Measurements from ENCODE around the gene IDH3B.
"Not testable (repeated sequence)": the region's sequence is repeated elsewhere in the genome, so short reads cannot be mapped to it uniquely, and the experiment has no call there.

The IDH3B gene

GRCh38 chr20:2691127-2691526 is 27.1 kb upstream of the IDH3B start:
- TF ChIP-seq POLR2A (IDR thresholded peaks at IDR 0.05; ENCODE audit: low read length) (no peak), GATA1 (IDR thresholded peaks at IDR 0.05; ENCODE audit: low read depth, low read length) (no peak)
- DNase-seq = no peak

- no peak for DNase-seq
- TF ChIP-seq POLR2A (IDR thresholded peaks at IDR 0.05; ENCODE audit: low read length) (no peak), GATA1 (IDR thresholded peaks at IDR 0.05; ENCODE audit: low read depth, low read length) (no peak)
These were observed 26.7 kb upstream of the IDH3B start for GRCh38 chr20:2690718-2691117.

GRCh38 chr20:2690213-2690612 is 26.2 kb upstream of the IDH3B start:
- no peak for DNase-seq
- TF ChIP-seq POLR2A (IDR thresholded peaks at IDR 0.05; ENCODE audit: low read length) (no peak), GATA1 (IDR thresholded peaks at IDR 0.05; ENCODE audit: low read depth, low read length) (no peak)

- no peak for TF ChIP-seq GATA1 (IDR thresholded peaks at IDR 0.05; ENCODE audit: low read depth, low read length)
- TF ChIP-seq POLR2A (IDR thresholded peaks at IDR 0.05; ENCODE audit: low read length) = no peak
- DNase-seq = peak; percentile 72 to 73
These were observed 24.1 kb upstream of the IDH3B start for GRCh38 chr20:2688041-2688591.

GRCh38 chr20:2687514-2687913 is 23.5 kb upstream of the IDH3B start:
- no peak for DNase-seq

GRCh38 chr20:2684817-2685216 is 20.8 kb upstream of the IDH3B start:
- DNase-seq = not testable (repeated sequence)

More at GRCh38 chr20:2687514-2687913, 23.5 kb upstream of the IDH3B start:
- TF ChIP-seq GATA1 (IDR thresholded peaks at IDR 0.05; ENCODE audit: low read depth, low read length) (no peak), POLR2A (IDR thresholded peaks at IDR 0.05; ENCODE audit: low read length) (no peak)

- not testable (repeated sequence) for DNase-seq
These were observed 18.0 kb upstream of the IDH3B start for GRCh38 chr20:2682040-2682439.

- no peak for DNase-seq
- TF ChIP-seq GATA1 (IDR thresholded peaks at IDR 0.05; ENCODE audit: low read depth, low read length) (no peak), POLR2A (IDR thresholded peaks at IDR 0.05; ENCODE audit: low read length) (no peak)
These were observed 16.0 kb upstream of the IDH3B start for GRCh38 chr20:2680046-2680445.

GRCh38 chr20:2673453-2673852 is 9.4 kb upstream of the IDH3B start:
- DNase-seq = no peak
- TF ChIP-seq GATA1 (IDR thresholded peaks at IDR 0.05; ENCODE audit: low read depth, low read length) (no peak), POLR2A (IDR thresholded peaks at IDR 0.05; ENCODE audit: low read length) (no peak)

GRCh38 chr20:2672446-2672845 is 8.4 kb upstream of the IDH3B start:
- DNase-seq = no peak
- TF ChIP-seq POLR2A (IDR thresholded peaks at IDR 0.05; ENCODE audit: low read length) (no peak), GATA1 (IDR thresholded peaks at IDR 0.05; ENCODE audit: low read depth, low read length) (no peak)

- no peak for TF ChIP-seq POLR2A (IDR thresholded peaks at IDR 0.05; ENCODE audit: low read length)
- TF ChIP-seq GATA1 (IDR thresholded peaks at IDR 0.05; ENCODE audit: low read depth, low read length) = no peak
- peak; percentile 37 to 39 for DNase-seq
These were observed 8.0 kb upstream of the IDH3B start for GRCh38 chr20:2671977-2672376.

GRCh38 chr20:2663364-2663886 is 591 bp downstream of the IDH3B start:
- DNase-seq = peak; percentile 22 to 42
- TF ChIP-seq GATA1 (IDR thresholded peaks at IDR 0.05; ENCODE audit: low read depth, low read length) (no peak), POLR2A (IDR thresholded peaks at IDR 0.05; ENCODE audit: low read length) (no peak)

- TF ChIP-seq POLR2A (IDR thresholded peaks at IDR 0.05; ENCODE audit: low read length) (no peak), GATA1 (IDR thresholded peaks at IDR 0.05; ENCODE audit: low read depth, low read length) (no peak)
- no peak for DNase-seq
These were observed 4.5 kb downstream of the IDH3B start for GRCh38 chr20:2659547-2659946.

GRCh38 chr20:2658414-2659354 is 5.3 kb downstream of the IDH3B start:
- TF ChIP-seq POLR2A (IDR thresholded peaks at IDR 0.05; ENCODE audit: low read length) (peak; percentile 31), GATA1 (IDR thresholded peaks at IDR 0.05; ENCODE audit: low read depth, low read length) (no peak)
- DNase-seq = peak in 1 of 2 experiments; percentile 36

- DNase-seq = no peak
- TF ChIP-seq POLR2A (IDR thresholded peaks at IDR 0.05; ENCODE audit: low read length) = no peak
- no peak for TF ChIP-seq GATA1 (IDR thresholded peaks at IDR 0.05; ENCODE audit: low read depth, low read length)
These were observed 6.3 kb downstream of the IDH3B start for GRCh38 chr20:2657674-2658073.

Data from erythroblast (primary cell).